Stimulated activated CD8-positive, alpha-beta memory T cell treated with anti-CD3 and anti-CD28 coated beads, Interleukin-15, amount 100 ng/mL, for 24 hours (primary cell): ENCODE data around the gene PCDHGA7.
"Not testable (repeated sequence)": the region's sequence is repeated elsewhere in the genome, so short reads cannot be mapped to it uniquely, and the experiment has no call there.

Source experiments
- DNase-seq: peaks from one replicate; pipeline ENCODE4 v3.0.0-alpha.2; 2020; ENCODE audit warnings: low read depth

The PCDHGA7 gene

DNA sequence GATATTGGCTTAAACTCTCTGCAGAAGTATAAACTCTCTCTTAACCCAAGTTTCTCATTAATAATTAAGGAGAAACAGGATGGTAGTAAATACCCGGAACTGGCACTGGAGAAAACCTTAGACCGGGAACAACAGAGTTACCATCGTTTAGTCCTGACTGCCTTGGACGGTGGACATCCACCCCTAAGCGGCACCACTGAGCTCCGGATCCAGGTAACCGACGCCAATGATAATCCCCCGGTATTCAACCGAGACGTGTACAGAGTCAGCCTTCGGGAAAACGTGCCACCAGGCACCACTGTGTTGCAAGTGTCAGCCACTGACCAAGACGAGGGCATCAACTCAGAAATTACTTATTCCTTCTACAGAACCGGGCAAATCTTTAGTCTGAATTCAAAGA is 16.1 kb downstream of the PCDHGA7 start:
- DNase-seq = no peak

DNA sequence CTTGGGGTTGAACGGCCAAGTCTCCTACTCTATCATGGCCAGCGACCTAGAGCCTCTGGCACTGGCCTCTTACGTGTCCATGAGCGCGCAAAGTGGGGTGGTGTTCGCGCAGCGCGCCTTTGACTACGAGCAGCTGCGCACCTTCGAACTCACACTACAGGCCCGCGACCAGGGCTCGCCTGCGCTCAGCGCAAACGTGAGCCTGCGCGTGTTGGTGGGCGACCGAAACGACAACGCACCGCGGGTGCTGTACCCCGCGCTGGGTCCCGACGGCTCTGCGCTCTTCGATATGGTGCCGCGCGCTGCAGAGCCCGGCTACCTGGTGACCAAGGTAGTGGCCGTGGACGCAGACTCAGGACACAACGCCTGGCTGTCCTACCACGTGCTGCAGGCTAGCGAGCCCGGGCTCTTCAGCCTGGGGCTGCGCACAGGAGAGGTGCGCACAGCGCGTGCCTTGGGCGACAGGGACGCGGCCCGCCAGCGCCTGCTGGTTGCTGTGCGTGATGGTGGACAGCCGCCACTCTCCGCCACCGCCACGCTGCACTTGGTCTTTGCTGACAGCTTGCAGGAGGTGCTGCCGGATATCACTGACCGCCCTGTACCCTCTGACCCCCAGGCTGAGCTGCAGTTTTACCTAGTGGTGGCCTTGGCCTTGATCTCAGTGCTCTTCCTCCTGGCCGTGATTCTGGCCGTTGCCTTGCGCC is 17.2 kb downstream of the PCDHGA7 start:
- no peak for DNase-seq

DNA sequence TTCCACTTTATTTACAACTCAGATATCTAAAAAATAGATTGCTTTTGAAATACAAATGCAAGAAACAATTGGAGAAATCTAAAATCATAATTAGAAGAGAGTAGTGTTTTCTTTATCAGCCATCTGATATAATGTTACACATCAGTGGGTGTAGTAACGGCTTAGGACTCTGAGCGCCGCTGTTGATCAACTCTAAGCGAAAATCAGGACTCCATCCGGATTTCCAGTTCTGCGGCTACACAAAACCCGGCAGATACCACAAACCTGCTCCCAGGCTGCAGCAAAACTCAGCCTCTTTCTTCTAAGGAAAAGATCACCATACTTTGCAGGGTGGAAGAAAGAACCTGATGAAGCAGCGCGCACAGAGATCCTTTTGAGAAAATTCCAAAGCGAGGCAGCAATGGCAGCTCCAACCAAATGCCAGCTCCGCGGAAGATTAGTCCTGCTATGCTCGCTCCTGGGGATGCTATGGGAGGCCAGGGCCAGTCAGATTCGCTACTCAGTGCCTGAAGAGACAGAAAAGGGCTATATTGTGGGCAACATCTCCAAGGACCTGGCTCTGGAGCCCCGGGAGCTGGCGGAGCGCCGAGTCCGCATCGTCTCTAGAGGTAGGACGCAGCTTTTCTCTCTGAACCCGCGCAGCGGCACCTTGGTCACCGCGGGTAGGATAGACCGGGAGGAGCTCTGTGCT is 20.2 kb downstream of the PCDHGA7 start, which contains the start of gene PCDHGA9:
TSS of gene PCDHGA9 (plus strand) at position 226 of the 691 bp plus-strand sequence. CDS start at position 401, 175 bp downstream.
- DNase-seq = no peak

DNA sequence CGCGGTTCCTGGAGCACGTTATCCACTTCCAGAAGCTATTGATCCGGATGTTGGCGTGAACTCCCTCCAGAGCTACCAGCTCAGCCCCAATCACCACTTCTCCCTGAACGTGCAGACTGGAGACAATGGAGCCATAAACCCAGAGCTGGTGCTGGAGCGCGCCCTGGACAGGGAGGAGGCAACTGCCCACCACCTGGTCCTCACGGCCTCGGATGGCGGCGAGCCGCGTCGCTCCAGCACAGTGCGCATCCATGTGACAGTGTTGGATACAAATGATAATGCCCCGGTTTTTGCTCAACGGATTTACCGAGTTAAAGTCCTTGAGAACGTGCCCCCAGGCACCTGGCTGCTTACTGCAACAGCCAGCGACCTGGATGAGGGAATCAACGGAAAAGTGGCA is 20.8 kb downstream of the PCDHGA7 start:
- DNase-seq = no peak

DNA sequence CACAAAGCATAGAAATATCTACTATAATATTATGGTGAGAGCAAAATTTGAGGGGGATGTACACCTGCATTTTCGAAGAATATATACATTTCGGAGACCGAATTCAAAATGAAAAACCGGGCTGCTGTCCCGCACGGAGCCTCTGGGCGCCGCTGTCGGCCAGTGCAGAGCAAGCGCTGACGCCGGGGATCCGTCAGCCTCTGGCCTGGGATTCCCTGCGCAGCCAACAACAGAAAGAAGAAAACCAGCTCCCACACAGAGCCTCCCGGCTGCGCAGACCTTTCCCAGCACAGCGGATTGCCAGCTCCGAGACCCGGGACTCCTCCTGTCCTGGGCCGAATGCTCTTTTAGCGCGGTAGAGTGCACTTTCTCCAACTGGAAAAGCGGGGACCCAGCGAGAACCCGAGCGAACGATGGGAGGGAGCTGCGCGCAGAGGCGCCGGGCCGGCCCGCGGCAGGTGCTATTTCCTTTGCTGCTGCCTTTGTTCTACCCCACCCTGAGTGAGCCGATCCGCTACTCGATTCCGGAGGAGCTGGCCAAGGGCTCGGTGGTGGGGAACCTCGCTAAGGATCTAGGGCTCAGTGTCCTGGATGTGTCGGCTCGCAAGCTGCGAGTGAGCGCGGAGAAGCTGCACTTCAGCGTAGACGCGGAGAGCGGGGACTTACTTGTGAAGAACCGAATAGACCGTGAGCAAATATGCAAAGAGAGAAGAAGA is 25.4 kb downstream of the PCDHGA7 start, which contains the start of gene PCDHGB6:
TSS of gene PCDHGB6 (plus strand) at position 232 of the 716 bp plus-strand sequence. CDS start at position 414, 182 bp downstream.
- DNase-seq = not testable (repeated sequence)

DNA sequence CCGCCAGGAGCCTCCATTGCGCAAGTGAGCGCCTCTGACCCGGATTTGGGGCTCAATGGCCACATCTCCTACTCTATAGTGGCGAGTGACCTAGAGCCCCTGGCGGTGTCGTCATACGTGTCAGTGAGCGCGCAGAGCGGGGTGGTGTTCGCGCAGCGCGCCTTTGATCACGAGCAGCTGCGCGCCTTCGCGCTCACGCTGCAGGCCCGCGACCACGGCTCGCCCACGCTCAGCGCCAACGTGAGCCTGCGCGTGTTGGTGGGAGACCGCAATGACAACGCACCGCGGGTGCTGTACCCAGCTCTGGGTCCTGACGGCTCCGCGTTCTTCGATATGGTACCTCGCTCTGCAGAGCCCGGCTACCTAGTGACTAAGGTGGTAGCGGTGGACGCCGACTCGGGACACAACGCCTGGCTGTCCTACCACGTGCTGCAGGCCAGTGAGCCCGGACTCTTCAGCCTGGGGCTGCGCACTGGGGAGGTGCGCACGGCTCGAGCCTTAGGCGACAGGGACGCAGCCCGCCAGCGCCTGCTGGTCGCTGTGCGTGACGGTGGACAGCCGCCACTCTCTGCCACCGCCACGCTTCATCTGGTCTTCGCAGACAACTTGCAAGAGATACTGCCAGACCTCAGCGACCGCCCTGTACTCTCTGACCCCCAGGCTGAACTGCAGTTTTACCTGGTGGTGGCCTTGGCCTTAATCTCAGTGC is 27.2 kb downstream of the PCDHGA7 start:
- no peak for DNase-seq

DNA sequence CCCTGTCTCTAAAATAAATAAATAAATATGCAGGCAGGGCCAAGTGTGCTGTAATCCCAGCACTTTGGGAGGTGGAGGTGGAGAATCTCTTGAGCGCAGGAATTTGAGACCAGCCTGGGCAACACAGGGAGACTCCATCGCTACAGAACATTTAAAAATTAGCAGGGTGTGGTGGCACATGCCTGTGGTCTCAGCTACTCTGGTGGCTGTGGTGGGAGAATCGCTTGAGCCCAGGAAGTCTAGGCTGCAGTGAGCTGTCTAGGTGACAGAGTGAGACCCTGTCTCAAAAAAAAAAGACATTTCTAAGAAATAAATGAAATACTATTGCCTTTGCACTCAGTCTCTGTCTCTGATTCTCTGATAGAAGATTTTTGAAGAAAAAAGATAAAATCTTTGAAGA is 29.0 kb downstream of the PCDHGA7 start:
- no peak for DNase-seq

DNA sequence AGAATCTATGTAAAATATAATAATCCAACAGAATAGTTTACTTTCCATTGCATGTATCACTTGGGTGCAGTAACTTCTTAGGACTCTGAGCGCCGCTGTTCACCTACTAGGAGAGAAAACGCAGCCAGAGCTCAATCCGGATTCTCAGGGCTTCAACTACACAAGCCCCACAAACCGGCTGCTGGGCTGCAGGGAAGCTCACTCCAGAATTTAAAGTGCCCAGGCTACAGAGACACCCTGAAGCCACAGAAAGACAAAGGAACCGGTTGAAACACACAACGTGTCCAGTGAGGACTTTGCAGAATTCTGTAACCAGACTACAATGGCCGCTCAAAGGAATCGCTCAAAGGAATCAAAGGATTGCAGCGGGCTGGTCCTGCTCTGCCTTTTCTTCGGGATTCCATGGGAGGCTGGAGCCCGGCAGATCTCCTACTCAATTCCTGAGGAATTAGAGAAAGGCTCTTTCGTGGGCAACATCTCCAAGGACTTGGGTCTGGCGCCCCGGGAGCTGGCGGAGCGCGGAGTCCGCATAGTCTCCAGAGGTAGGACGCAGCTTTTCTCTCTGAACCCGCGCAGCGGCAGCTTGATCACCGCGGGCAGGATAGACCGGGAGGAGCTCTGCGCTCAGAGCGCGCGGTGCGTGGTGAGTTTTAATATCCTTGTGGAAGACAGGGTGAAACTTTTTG is 30.5 kb downstream of the PCDHGA7 start, which contains the start of gene PCDHGA10:
TSS of gene PCDHGA10 (plus strand) at position 134 of the 686 bp plus-strand sequence. CDS start at position 323, 189 bp downstream.
- DNase-seq = no peak

DNA sequence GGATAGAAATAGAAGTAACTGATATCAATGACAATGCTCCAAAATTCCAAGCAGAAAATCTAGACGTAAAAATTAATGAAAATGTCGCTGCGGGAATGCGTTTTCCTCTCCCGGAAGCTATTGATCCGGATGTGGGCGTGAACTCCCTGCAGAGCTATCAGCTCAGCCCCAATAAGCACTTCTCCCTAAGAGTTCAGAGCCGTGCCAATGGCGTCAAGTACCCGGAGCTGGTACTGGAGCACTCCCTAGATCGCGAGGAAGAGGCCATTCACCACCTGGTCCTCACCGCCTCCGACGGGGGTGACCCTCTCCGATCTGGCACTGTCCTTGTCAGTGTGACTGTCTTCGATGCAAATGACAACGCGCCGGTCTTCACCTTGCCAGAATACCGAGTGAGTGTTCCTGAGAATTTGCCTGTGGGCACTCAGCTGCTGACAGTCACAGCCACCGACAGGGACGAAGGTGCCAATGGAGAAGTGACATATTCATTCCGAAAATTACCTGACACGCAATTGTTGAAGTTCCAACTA is 31.1 kb downstream of the PCDHGA7 start:
- no peak for DNase-seq

DNA sequence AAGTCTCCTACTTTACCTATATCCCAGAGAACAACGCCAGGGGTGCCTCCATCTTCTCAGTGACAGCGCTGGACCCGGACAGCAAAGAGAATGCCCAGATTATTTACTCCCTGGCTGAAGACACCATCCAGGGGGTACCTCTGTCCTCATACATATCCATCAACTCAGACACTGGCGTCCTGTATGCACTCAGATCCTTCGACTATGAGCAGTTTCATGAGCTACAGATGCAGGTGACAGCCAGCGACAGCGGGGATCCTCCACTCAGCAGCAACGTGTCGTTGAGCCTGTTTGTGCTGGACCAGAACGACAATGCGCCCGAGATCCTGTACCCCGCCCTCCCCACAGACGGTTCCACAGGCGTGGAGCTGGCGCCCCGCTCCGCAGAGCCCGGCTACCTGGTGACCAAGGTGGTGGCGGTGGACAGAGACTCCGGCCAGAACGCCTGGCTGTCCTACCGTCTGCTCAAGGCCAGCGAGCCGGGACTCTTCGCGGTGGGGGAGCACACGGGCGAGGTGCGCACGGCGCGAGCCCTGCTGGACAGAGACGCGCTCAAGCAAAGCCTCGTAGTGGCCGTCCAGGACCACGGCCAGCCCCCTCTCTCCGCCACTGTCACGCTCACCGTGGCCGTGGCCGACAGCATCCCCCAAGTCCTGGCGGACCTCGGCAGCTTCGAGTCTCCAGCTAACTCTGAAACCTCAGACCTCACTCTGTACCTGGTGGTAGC is 32.2 kb downstream of the PCDHGA7 start:
- DNase-seq = not testable (repeated sequence)

DNA sequence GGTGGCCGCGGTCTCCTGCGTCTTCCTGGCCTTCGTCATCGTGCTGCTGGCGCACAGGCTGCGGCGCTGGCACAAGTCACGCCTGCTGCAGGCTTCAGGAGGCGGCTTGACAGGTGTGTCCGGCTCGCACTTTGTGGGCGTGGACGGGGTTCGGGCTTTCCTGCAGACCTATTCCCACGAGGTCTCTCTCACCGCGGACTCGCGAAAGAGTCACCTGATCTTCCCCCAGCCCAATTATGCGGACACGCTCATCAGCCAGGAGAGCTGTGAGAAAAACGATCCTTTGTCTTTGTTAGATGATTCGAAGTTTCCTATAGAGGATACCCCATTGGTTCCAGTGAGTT is 32.7 kb downstream of the PCDHGA7 start:
- not testable (repeated sequence) for DNase-seq

DNA sequence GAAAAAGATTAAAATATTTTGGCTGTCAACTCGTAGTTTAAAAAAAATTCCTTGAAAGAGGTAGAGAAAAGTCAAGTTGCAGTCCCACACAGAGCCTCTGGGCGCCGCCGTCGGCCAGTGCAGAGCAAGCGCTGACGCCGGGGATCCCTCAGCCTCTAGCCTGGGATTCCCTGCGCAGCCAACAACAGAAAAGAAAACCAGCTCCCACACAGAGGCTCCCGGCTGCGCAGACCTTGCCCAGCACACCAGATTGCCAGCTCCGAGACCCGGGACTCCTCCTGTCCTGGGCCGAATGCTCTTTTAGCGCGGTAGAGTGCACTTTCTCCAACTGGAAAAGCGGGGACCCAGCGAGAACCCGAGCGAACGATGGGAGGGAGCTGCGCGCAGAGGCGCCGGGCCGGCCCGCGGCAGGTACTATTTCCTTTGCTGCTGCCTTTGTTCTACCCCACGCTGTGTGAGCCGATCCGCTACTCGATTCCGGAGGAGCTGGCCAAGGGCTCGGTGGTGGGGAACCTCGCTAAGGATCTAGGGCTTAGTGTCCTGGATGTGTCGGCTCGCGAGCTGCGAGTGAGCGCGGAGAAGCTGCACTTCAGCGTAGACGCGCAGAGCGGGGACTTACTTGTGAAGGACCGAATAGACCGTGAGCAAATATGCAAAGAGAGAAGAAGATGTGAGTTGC is 35.1 kb downstream of the PCDHGA7 start, which contains the start of gene PCDHGB7:
TSS of gene PCDHGB7 (plus strand) at position 184 of the 679 bp plus-strand sequence. CDS start at position 367, 183 bp downstream.
- DNase-seq = not testable (repeated sequence)

DNA sequence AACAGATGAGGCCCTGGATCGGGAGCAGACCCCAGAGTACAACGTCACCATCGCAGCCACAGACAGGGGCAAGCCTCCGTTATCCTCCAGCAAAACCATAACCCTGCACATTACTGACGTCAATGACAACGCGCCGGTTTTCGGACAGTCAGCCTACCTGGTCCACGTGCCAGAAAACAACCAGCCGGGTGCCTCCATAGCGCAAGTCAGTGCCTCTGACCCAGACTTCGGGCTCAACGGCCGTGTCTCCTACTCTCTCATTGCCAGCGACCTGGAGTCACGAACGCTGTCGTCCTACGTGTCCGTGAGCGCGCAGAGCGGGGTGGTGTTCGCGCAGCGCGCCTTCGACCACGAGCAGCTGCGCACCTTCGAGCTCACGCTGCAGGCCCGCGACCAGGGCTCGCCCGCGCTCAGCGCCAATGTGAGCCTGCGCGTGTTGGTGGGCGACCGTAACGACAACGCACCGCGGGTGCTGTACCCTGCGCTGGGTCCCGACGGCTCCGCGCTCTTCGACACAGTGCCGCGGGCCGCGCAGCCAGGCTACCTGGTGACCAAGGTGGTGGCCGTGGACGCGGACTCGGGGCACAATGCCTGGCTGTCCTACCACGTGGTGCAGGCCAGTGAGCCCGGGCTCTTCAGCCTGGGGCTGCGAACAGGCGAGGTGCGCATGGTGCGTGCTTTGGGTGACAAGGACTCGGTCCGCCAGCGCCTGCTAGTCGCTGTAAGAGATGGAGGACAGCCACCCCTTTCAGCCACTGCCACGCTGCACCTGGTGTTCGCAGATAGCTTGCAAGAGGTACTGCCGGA is 36.7 kb downstream of the PCDHGA7 start:
- no peak for DNase-seq

DNA sequence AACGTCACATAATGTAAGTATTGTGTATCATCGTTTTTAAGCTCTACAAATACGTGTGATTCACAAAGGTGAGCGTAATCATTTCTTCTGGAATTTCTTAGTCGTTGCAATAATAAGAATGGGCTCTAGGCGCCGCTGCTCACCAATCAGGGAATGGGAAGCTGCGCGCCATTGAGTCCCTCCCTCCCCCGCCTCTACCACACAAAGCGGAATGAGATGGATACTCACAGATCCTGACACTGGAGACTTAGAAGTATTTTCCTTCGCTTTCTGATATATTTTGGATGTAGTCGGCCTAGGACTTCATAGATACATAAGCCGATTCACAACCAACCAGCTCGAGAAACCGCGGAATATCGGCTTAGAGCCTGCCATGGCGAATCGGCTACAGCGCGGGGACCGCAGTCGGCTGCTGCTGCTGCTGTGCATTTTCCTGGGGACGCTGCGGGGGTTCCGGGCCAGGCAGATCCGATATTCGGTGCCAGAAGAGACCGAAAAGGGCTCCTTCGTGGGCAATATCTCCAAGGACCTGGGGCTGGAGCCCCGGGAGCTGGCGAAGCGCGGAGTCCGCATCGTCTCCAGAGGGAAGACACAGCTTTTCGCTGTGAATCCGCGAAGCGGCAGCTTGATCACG is 38.4 kb downstream of the PCDHGA7 start, which contains the start of gene PCDHGA11:
TSS of gene PCDHGA11 (plus strand) at position 197 of the 634 bp plus-strand sequence. CDS start at position 374, 177 bp downstream.
- DNase-seq = no peak

DNA sequence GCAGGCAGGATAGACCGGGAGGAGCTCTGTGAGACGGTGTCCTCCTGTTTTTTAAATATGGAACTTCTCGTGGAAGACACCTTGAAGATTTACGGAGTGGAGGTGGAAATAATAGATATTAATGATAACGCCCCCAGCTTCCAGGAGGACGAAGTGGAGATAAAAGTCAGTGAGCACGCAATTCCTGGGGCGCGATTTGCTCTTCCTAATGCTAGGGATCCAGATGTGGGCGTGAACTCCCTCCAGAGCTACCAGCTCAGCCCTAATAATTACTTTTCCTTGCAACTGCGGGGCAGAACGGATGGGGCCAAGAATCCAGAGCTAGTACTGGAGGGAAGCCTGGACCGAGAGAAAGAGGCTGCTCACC is 38.9 kb downstream of the PCDHGA7 start:
- no peak for DNase-seq

DNA sequence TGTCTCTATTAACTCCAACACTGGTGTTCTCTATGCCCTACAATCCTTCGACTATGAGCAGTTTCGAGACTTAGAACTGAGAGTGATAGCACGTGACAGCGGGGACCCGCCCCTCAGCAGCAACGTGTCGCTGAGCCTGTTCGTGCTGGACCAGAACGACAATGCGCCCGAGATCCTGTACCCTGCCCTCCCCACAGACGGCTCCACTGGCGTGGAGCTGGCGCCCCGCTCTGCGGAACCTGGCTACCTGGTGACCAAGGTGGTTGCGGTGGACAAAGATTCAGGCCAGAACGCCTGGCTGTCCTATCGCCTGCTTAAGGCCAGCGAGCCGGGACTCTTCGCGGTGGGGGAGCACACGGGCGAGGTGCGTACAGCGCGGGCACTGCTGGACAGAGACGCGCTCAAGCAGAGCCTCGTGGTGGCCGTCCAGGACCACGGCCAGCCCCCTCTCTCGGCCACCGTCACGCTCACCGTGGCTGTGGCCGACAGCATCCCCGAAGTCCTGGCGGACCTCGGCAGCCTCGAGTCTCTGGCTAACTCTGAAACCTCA is 40.3 kb downstream of the PCDHGA7 start:
- no peak for DNase-seq

DNA sequence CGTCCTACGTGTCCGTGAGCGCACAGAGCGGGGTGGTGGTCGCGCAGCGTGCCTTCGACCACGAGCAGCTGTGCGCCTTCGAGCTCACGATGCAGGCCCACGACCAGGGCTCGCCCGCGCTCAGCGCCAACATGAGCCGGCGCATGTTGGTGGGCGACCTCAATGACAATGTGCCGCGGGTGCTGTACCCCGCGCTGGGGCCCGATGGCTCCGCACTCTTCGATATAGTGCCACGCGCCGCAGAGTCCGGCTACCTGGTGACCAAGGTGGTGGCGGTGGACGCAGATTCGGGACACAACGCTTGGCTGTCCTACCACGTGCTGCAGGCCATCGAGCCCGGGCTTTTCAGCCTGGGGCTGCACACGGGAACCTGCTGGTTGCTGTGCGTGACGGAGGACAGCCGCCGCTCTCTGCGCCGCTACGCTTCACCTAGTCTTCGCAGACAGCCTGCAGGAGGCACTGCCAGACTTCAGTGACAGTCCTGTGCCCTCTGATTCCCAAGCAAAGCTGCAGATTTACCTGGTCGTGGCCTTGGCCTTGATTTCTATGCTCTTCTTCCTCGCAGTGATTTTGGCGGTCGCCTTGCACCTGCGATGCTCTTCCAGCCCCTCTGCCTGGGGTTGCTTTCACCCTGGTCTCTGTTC is 45.4 kb downstream of the PCDHGA7 start:
- no peak for DNase-seq
